ENCODE results near the gene SP140. TPM values are rescaled to one million over a fixed set of nuclear protein-coding genes. Genes with fewer than 3 reads are reported as not detected.
"Not testable (repeated sequence)": the region's sequence is repeated elsewhere in the genome, so short reads cannot be mapped to it uniquely, and the experiment has no call there.

SP140 gene
- 0.62 TPM for polyA plus RNA-seq (ENCODE audit: insufficient read length)

DNA sequence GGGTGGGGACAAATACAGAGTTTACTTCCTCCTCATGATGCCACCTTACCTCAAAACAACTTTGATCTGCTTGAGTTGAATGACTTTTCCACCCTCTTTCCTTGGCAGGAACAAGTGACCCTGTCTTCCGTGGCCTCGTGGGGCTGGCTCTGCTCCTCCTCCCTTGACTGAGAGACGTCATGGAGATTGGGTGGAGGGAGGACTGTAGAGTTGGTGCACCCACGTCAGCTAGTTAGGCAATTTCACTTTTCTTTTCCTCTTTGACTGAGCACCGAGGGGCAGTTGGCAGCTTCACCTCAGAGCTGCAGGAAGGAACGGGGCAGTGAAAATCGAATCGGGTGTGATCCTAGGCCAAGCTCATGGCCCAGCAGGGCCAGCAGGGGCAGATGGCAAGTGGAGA is at the start of gene SP140:
SP140 (plus strand) TSS at position 251 of the 400 bp plus-strand sequence; CDS start at position 360, 109 bp downstream.
- no peak for DNase-seq (ENCODE audit: low read depth)

DNA sequence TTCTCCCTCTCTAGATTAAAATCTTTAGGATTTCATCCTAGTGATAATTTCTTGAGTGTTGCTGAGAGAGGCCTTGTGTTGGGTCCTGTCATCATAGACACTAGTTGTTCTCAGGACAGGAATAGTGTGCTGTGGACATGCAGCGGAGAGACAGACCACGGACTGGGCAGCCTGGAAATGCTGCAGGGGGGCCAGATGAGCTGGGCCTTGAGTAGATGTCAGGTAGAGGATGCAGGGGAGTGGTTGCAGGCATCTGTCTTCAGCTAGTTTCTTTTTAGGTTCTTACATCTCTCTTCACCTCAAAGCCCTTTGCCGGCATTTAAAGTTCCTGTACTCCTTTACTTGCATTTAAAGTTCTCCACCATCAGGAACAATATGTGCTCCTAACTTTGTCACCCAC is 48.5 kb upstream of the SP140 start:
- no peak for DNase-seq (ENCODE audit: low read depth)

DNA sequence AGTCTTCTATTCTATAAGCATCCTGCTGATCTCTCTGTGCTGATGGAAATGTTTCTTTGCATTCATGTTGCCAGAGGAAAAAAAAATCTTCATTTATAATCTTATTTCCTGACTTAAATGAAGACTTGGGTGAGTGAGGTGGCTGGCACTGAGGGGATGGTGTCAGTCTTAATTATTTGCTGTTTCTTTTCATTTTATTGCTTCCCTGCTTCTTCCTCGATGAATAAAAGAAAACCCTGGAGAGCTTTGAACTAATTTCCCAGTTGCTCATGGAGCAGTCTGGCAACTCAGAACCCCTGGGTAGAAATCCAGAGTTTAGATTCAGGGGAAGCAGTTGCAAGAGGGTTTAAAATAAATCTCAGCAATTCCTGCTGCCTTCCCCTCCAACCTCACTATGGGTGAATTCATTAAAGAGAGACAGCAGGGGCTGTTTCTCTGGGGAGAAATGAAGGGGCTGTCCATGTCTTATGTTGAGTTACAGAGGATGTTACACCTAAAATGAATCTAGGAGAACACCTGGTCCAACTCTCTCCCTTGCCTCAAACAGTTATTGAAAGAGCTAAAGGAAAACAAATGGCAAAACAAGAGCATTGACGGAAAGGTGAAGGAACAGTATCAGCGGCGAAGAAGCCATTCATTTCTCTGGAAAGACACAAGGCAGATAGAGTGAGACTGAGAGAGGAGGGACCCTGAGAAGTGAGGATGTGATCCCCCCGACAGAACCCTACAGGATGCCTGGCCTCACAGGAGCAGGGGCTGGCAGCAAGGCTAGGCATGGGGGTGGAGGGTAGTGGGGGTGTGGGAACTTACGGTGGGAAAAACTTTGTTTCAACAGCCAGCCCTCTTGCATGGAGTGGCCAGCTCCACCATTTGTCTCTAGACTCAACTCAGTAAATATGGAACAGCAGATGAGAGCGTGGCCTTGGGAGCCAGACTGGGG is 46.7 kb upstream of the SP140 start:
- no peak for DNase-seq (ENCODE audit: low read depth)

DNA sequence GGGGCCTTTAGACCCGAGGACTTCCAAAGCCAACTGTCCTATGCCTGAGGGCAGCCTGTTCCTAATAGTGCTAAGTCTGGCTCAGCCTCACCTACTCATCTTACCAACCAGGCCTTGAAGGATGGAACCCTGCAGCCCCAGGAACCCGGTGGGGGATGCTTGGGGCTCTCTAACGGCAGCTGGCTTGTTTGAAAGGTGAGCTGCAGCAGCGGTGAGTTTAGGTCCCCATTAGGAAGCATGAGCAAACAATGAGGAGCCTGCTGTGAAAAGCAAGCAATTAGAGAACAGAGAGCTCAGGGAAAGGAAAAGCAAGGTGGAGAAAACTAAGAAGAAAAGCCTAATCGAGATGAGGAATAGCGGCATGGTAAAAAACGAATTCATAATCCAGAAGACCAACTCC is 45.6 kb upstream of the SP140 start:
- no peak for DNase-seq (ENCODE audit: low read depth)

DNA sequence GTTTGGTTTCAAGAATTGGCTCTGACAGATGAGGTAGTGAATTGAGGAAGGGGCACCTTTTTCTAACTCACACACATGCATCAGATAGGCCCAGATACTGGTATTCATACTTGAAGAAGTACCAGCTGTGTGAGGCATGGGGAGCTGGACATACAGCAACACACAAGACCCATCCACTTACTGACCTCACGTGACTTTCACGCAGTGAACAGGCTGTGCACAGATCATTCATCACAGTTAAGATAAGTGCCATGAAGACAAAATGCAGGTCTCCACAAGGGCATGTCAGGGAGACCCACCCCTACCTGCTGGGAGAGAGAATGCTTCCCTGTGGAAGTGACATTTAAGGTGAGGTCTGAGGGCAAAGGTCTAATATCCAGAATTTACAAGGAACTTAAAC is 44.3 kb upstream of the SP140 start:
- no peak for DNase-seq (ENCODE audit: low read depth)

DNA sequence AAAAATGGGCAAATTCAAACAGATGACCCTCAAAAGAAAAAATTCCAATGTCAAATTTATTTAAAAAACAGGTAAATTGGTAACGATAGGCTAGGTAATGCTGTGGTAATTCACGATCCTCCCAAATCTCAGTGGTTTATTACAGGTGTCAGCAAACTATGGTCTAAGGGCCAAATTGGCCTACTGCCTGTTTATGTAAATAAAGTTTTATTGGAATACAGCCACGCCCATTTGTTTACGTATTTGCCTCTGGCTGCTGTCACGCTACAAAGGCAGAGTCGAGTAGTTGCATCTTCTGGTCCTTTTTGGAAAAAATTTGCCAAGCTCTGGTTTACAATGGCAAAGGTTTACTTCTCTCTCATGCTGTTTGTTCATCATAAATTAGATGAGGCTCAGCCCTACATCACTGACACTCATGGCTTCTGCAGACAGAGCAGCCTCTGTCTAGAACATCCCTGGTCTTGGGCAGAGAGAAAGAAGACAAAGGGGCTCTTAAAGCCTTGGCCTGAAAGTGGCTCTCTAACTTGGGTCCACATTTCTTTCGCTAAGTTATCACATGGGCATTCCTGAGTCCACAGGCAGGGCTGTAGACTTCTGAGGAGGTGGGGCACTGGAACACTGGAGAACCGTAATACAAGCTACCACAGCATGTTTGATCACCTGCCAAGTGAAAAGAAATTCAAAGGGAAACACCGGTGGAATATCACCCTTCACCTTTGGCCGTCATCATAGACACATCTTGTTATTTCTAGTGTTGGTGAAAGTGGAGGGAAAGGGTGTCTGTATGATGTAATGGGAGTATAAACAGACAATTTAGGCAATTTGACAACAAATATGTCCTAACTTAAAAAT is 40.6 kb upstream of the SP140 start:
- DNase-seq (ENCODE audit: low read depth), result no peak

DNA sequence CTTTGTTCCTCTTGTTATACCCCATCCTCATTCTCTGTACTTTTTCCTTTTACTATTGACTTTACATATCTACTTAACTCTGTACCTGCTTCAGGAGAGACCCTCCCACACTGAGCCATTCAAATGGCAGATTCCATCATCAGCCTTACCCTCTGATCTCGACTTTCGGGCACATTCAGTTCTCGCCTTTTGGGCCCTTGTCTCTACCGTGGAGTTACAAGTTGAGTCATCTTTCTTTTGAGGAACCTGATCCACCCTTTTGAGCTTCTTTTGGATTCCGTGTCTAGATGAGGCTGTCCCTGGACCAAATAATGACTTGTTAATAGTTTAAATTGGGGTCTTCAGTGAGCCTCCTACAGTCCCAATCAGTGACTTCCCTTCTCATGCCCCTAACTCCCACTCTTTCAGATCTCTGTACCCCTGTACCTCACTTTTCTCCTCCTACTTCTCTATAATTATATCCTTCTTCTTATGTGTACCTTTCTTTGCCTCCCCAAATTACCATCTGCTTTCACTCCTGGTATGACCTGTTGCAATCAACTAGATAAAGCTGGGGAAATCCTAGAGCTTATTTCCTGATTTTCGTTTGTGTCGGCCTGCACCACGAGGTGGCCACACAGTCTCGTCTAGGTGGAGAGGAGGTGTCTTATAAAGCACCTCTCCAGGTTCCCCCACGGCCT is 23.0 kb upstream of the SP140 start:
- DNase-seq (ENCODE audit: low read depth), result no peak

DNA sequence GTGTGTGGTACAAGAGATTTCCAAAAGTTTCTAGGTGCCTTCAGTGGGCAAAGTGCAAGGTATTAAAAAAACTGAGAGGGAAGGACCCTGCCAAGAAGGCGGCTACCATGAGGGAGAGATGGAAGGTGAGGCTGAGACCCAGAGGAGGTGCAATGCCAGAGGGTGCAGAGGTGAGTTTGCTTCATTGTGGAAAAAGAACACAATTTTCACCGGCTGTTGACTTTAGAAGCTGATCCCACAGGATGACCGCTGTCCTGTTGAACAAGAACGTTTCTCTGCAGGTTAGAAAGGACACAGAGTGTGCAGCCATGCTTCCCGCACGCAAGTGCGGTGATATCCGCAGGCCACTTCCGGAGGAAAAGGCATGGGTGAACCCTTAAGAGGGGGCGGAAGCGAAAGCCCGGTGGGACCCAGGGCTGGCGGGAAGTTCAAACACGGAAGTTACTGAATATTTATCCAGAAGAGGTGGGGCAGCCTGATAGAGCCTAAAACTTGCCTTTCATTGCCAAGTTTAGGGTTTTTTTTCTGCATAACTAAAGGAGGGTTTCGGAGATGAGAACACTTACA is 22.3 kb upstream of the SP140 start:
- no peak for DNase-seq (ENCODE audit: low read depth)

DNA sequence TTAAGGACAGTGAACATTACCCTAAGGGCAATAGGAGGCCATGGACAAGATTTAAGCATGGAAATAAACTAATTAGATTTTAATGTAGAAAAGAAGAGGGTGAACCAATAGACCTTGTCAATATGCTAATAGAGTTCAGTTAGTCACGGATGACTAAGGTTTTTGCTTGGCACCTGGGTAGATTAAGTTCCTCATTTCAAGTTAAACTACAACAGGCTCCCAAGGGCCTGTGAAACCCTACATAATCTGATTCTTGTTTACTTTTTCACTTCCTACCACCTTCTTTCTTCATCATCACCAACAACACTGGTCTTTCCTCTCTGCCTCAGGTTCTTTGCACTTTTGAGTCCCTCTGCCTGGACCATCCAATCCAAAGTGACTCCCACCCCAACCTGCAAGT is 20.5 kb upstream of the SP140 start:
- DNase-seq (ENCODE audit: low read depth), result no peak

DNA sequence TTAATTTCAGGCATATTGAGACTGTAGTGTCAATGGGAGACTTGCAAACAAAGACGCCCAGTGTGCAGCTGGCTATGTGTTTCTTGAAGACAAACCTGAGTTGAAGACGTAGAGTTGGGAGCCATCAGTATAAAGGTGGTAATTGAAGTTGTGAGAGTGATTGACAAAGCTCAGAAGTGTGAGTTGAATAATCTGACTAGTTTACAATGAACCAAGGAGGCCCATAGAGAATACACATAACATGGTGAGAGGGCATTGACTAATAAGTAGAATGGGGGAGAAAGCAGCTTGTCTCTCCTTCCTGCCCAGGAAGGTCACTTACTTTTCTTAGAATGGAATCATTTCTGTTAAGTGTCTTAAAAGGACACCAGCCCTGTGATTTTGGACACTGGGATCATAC is 19.8 kb upstream of the SP140 start:
- DNase-seq (ENCODE audit: low read depth), result no peak

DNA sequence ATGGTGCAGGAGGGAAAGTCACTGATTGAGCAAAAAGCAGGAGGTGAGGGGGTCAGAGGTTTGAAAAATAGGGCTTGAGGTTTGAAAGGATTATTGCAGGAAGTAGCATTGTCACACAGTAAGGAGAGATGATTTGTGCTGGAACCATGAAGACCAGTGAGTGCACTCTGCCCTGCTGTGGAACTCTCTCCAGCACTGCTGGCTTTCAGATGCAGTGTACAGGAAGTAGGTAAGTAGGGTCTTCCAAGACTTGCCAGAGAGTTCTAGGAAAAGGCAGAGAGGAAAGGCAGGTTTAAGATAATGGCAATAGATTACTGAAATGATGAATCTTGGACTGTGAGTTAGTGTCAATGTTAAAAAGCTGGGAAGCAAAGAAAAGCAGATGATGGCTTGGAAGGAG is 17.0 kb upstream of the SP140 start:
- no peak for DNase-seq (ENCODE audit: low read depth)

DNA sequence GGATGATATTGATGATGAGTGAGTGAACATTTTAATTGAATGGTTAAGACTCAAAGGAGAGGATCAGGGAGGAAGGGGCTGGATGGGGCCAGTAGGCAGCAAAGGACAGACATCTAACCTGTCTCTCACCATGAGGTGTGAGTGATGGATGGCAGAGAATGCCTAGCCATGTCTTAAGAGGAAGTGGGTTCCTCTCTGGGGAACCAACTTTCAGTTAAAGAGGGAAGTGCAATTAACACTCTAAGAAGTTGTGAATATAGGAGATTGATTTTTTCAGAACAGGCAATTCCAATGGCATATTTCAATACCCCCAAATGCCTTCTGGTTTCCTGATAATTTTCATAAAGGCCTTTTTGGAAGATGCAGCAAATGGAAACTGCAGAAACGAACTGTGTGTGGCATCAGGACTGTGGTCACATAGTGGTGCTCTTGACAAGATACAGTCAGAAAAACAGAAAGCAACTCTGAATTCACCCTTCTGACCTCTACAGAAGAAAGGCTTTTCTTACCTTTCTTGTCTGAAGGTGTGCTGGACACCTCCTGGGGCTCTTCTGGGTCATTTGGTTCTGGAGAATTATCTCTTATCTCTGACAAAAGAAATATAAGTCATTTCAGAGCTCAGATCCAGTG is 16.0 kb upstream of the SP140 start:
- DNase-seq (ENCODE audit: low read depth), result no peak

DNA sequence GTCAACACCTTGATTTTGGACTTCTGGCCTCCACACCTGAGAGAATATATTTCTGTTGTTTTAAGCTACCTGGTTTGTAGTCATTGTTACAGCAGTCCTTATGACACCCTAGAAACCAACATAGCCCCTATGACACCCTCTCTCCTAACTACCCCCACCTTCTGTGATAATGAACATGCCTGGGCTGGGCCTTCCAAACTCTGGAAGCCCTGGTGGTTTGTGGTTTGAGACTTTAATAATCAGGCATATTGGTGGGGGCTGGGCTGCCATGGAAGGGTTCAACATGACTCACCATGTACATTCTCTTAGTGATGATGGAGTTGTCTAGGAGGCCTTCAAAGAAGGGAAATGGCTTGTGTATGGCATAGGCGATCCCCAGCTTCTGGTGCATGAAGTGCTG is 9.0 kb upstream of the SP140 start:
- no peak for DNase-seq (ENCODE audit: low read depth)

DNA sequence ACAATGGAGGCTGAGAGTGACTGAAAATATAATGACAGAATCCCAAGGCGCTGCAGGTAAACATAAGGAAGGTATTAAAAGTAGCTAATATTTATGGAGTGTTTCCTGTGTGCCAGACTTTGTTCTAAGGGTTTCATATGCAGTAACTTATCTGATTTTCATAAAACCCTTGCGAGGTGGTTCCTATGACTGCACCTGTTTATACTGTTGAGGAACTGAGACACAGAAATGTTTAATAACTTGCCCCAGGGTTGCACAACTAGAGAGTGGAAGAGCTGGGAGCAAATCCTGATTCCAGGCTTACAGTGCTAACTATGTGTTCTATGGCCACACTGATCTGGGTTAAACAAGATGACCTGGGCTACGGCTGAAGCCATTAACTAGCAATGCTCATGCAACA is 8.1 kb upstream of the SP140 start:
- DNase-seq (ENCODE audit: low read depth), result no peak

DNA sequence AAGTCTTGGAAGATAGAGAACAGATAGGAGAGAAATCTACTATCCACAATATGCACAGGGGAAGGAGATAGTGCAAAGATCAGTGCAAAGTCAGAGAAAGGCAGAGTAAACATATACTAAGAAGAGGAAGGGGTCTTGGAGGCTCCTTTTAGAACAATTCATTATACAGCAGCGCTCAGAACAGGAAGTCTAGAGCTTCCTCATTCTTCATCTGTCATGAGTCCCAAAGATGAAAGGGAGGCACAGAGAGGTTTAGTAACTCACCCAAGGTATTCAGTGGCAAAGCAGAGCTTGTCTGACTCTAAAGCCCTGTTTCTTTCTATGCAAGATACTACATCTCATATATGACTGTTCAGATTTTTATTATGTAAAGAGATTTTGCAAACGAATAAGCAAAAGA is 7.1 kb upstream of the SP140 start:
- DNase-seq (ENCODE audit: low read depth), result no peak

DNA sequence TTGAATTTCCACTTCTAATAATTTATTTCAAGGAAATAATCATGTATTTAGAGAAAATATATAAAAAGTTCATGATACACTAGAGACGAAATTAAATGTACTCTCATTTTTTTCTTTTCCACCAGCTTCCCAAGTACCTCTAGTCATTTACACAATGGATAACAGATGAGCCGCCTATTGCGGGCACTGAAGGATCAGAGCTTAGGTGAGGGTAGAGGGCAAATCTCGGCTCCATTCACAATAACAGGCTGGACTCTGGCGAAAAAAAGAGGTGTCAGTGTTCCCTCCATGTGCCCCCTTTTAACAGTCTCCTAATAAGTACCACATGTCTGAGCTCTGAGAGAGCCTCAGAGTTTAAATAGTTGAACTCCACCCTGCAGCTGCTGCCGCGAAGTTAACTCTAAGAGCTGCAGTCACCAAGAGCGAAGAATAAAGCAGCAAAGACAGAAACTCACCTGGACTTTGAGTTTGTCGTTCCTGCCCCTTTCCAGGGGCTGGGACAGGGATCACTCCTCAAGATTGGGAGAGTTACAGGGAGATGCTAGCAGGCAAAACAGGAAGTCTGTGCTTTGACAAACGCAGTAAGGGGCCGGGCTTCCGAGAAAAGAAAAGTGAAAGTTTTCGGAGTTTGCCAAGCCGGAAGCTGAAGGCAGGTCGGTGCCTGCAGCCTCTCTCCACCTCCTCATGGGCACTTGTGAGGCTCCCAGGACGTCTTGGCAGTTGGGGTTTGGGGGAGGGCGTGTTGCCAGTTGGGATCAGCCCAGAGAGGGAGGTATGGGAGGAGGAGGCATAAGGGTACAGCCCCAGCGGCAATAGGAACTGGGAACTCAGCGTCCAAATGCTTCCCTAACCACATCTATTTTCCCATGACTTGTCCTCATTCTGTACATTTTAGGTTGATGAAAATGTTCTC is 5.9 kb upstream of the SP140 start, which contains the start of gene SP110:
SP110 (minus strand) TSS at position 566 of the 913 bp plus-strand sequence. CDS start 3,057 bp downstream, outside the sequence.
- DNase-seq (ENCODE audit: low read depth), result peak; percentile 76

DNA sequence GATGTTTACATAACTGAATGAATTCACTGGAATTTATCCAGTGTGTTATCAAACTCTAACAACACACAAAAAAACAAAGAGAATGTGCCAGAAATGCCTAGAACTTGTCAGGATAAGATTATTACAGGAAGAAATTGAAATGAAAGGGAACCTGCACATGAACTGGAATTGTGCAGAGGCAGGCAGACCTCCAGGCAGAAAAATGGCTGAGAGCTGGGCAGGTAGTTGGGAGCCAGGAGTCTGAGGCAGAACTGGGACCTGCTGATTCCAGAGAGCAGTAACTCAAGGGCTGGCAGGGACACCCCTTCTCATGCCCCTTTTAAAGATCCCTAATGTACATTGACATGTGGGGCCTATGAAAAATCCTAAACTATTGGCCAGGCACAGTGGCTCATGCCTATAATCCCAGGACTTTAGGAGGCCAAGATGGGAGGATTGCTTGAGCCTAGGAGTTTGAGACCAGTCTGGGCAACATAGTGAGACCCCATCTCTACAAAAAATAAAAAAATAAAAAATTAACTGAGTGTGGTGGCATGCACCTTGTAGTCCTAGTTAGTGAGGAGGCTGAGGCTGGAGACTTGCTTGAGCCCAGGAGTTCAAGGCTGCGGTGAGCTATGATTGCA is 5.1 kb upstream of the SP140 start:
- DNase-seq (ENCODE audit: low read depth), result no peak

DNA sequence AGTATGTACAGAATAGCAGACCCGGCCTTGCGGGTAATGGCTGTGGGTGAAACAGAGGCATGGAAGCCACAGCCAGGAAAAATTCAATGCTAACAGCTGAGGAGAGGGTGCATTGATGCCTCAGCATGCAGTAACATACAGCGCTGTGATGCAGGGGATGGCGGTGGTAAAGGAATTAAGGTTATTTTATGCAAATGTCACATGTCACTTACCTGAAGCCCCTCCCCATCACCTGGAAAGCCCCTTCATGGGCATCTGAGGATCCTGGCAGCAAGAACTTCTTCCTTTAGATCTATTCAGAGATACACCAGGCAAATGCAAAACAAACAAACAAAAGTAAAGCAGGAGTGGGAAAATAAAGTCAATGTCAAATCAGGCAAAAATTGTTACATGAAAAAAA is 4.0 kb upstream of the SP140 start:
- no peak for DNase-seq (ENCODE audit: low read depth)

DNA sequence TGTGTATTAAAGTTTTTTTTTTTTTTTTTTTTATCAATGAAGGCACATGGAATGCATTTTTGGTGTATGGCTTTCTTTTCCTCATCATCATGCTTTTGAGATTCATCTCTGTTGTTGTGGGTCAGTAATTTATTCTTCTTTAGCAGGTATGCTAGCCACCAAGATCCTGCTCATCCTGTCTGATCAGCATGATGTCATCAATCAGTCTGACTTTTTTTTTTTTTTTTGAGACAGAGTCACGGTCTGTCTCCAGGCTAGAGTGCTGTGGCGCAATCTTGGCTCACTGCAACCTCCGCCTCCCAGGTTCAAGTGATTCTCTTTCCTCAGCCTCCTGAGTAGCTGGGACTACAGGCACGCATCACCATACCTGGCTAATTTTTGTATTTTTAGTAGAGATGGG is 2.7 kb upstream of the SP140 start:
- DNase-seq (ENCODE audit: low read depth), result not testable (repeated sequence)

DNA sequence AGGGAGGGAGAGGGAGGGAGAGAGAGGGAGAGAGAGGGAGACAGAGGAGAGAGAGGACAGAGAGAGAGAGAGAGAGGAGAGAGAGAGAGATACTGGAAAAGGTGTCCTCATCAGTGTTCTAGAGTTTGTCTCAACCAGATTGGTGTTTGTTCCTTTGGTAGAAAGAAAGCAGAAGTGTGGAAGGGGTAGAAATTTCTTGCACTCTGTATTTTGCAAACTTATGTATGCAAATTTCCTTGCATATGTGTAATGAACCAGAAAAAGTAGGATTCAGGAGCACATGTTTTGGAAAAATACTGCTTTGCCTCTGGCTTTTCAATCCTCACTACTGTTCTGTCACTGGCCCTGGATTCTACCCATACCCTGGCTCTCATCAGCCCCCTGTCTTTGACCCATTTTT is 1.1 kb upstream of the SP140 start:
- DNase-seq (ENCODE audit: low read depth), result no peak

Measured in forelimb muscle (tissue), 1 donor.